Measurements from ENCODE around the gene CYP4B1. TPM values are rescaled to one million over a fixed set of nuclear protein-coding genes. Genes with fewer than 3 reads are reported as not detected.
"Not testable (repeated sequence)": the region's sequence is repeated elsewhere in the genome, so short reads cannot be mapped to it uniquely, and the experiment has no call there.

CYP4B1 gene
- total and polyA plus RNA-seq, 2 donors (not counting 3 experiments of a cell fraction or from before 2014, with no cell fraction given) = not detected

DNA sequence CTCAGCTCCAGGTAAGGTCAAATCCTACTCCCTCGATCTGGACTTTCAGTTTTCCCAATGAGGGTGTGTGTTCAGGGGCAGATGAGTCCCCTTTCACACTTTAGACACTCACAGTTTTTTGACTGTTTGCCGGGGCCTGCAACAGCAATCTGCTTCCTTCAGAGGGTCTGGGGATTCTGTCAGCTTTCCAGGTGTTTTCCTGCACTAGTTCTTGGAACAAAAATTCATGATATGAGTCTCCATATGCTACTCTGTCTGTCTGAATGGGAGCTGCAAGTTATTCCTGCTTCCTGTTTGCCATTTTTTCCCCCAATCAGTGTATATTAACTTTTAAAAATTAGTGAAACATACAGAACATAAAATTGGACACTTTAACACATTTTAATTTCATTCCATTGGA is 24.3 kb downstream of the CYP4B1 start:
- Histone ChIP-seq H3K9me3 (replicated peaks; ENCODE audit: control insufficient read depth, insufficient read depth, low read length) (no peaks in the 10 kb centered on the region), H3K36me3 (ENCODE audit: control insufficient read depth in 2 of 2, extremely low read depth in 1 of 2, insufficient read depth in 2 of 2, low read length in 2 of 2) (no peaks in the 10 kb centered on the region), H4K20me1 (replicated peaks; ENCODE audit: control insufficient read depth, extremely low read depth, insufficient read depth, low read length) (no peaks in the 10 kb centered on the region), H2AFZ (ENCODE audit: low read depth, low read length) (no peak overlapping the region), H3K79me2 (ENCODE audit: control insufficient read depth, insufficient read depth, low read length) (no peaks in the 10 kb centered on the region), H3K9ac (replicated peaks; ENCODE audit: extremely low read depth, insufficient read depth, low read length) (no peak overlapping the region), H3K4me1 (ENCODE audit: control insufficient read depth, extremely low read depth, insufficient read depth, low read length) (no peaks in the 10 kb centered on the region), H3K9me1 (replicated peaks; ENCODE audit: control insufficient read depth, extremely low read depth, insufficient read depth, low read length) (no peaks in the 10 kb centered on the region), H3K4me2 (ENCODE audit: insufficient read depth, low read length) (no peak overlapping the region), H3K4me3 (replicated peaks in 1 of 3; ENCODE audit: insufficient read depth in 1 of 3, low read depth in 1 of 3, low read length in 3 of 3) (no peak overlapping the region), H3K27ac (ENCODE audit: insufficient read depth, low read depth, low read length) (no peak overlapping the region), H3K27me3 (ENCODE audit: control insufficient read depth in 2 of 2, insufficient read depth in 2 of 2, low read length in 2 of 2) (no peaks in the 10 kb centered on the region)
- intact Hi-C loops (cut with micrococcal nuclease) (no loop called here), dilution Hi-C loops (cut with MboI; ENCODE audit: extremely low pct_ligation_motif_present, low sequenced_read_pairs) (no loop called here)
- CTCF ChIA-PET = no interaction called here
- no peak for FAIRE-seq
- no peak for DNase-seq (ENCODE audit: low read depth, low spot score)
- POLR2A ChIA-PET = no interaction called here
- no peak for TF ChIP-seq EZH2 (IDR thresholded peaks at IDR 0.05; ENCODE audit: borderline replicate concordance, low read depth, low read length, severe bottlenecking)
- no peak for TF ChIP-seq GATA2 (IDR thresholded peaks at IDR 0.05; ENCODE audit: insufficient read depth, insufficient read length, low read depth, low read length)
- TF ChIP-seq, protein P1, sequence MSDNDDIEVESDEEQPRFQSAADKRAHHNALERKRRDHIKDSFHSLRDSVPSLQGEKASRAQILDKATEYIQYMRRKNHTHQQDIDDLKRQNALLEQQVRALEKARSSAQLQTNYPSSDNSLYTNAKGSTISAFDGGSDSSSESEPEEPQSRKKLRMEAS (IDR thresholded peaks at IDR 0.05; ENCODE audit: insufficient read depth, insufficient read length) = no peak
- TF ChIP-seq FOS (IDR thresholded peaks at IDR 0.05; ENCODE audit: borderline replicate concordance, insufficient read depth, low read length) = no peak
- no peak for TF ChIP-seq MYC (IDR thresholded peaks at IDR 0.05; ENCODE audit: low read depth, low read length)
- no peak for TF ChIP-seq POLR2AphosphoS5 (IDR thresholded peaks at IDR 0.05; ENCODE audit: insufficient read depth, low read depth, low read length)
- no peak for TF ChIP-seq POLR2A (IDR thresholded peaks at IDR 0.05; ENCODE audit: low read depth, low read length)
- no peak for TF ChIP-seq JUN (IDR thresholded peaks at IDR 0.05; ENCODE audit: borderline replicate concordance, insufficient read depth, insufficient read length, low read depth)
- TF ChIP-seq, protein P2, sequence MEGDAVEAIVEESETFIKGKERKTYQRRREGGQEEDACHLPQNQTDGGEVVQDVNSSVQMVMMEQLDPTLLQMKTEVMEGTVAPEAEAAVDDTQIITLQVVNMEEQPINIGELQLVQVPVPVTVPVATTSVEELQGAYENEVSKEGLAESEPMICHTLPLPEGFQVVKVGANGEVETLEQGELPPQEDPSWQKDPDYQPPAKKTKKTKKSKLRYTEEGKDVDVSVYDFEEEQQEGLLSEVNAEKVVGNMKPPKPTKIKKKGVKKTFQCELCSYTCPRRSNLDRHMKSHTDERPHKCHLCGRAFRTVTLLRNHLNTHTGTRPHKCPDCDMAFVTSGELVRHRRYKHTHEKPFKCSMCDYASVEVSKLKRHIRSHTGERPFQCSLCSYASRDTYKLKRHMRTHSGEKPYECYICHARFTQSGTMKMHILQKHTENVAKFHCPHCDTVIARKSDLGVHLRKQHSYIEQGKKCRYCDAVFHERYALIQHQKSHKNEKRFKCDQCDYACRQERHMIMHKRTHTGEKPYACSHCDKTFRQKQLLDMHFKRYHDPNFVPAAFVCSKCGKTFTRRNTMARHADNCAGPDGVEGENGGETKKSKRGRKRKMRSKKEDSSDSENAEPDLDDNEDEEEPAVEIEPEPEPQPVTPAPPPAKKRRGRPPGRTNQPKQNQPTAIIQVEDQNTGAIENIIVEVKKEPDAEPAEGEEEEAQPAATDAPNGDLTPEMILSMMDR (IDR thresholded peaks at IDR 0.05; ENCODE audit: extremely low read depth in 1 of 2, insufficient read depth in 1 of 2, low read depth in 1 of 2, low read length in 2 of 2) = no peak
- BruUV-seq (replicated peaks) = no TSS peak

DNA sequence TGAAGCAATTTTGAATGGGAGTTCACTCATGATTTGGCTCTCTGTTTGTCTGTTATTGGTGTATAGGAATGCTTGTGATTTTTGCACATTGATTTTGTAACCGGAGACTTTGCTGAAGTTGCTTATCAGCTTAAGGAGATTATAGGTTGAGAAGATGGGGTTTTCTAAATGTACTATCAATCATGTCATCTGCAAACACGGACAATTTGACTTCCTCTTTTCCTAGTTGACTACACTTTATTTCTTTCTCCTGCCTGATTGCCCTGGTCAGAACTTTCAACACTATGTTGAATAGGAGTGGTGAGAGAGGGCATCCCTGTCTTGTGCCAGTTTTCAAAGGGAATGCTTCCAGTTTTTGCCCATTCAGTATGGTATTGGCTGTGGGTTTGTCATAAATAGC is 28.0 kb downstream of the CYP4B1 start:
- H3K79me2 ChIP-seq (ENCODE audit: control insufficient read depth, insufficient read depth, low read length); H3K9ac ChIP-seq (replicated peaks; ENCODE audit: extremely low read depth, insufficient read depth, low read length); FAIRE-seq; CTCF ChIA-PET; H2AFZ ChIP-seq (ENCODE audit: low read depth, low read length); H3K27ac ChIP-seq (ENCODE audit: insufficient read depth, low read depth, low read length); H3K36me3 ChIP-seq (ENCODE audit: control insufficient read depth in 2 of 2, extremely low read depth in 1 of 2, insufficient read depth in 2 of 2, low read length in 2 of 2); intact Hi-C loops (cut with micrococcal nuclease); DNase-seq (ENCODE audit: low read depth, low spot score); H3K4me1 ChIP-seq (ENCODE audit: control insufficient read depth, extremely low read depth, insufficient read depth, low read length); H3K4me3 ChIP-seq (replicated peaks in 1 of 3; ENCODE audit: insufficient read depth in 1 of 3, low read depth in 1 of 3, low read length in 3 of 3); H4K20me1 ChIP-seq (replicated peaks; ENCODE audit: control insufficient read depth, extremely low read depth, insufficient read depth, low read length); H3K4me2 ChIP-seq (ENCODE audit: insufficient read depth, low read length); H3K27me3 ChIP-seq (ENCODE audit: control insufficient read depth in 2 of 2, insufficient read depth in 2 of 2, low read length in 2 of 2); H3K9me1 ChIP-seq (replicated peaks; ENCODE audit: control insufficient read depth, extremely low read depth, insufficient read depth, low read length); POLR2A ChIA-PET; dilution Hi-C loops (cut with MboI; ENCODE audit: extremely low pct_ligation_motif_present, low sequenced_read_pairs); H3K9me3 ChIP-seq (replicated peaks; ENCODE audit: control insufficient read depth, insufficient read depth, low read length); BruUV-seq (replicated peaks): not testable (repeated sequence)
